GM23248 (cell line): ENCODE results near the gene CLSTN2. TPM values are rescaled to one million over a fixed set of nuclear protein-coding genes. Genes with fewer than 3 reads are reported as not detected.

ENCODE experiments used
- DNase-seq: peaks from one replicate; pipeline ENCODE4 v3.0.0-alpha.2; 2015
- H2AFZ ChIP-seq: fragments of 200-600 bp; sonication (generic); 2 replicates; pipeline ENCODE4 v1.6.1; 2016; ENCODE audit warnings: antibody characterized with exemption
- H3F3A ChIP-seq: fragments of 200-600 bp; sonication (generic); 2 replicates; pipeline ENCODE4 v1.6.1; 2016; ENCODE audit warnings: mild to moderate bottlenecking, antibody characterized with exemption, mixed run types; ENCODE audit not compliant: insufficient read depth
- H3K27ac ChIP-seq: fragments of 200-600 bp; sonication (generic); 2 replicates; pipeline ENCODE4 v1.5.1; 2016; ENCODE audit warnings: mild to moderate bottlenecking
- H3K27me3 ChIP-seq: fragments of 200-600 bp; sonication (generic); replicated peaks from 2 replicates; pipeline ENCODE4 v1.6.1; 2016; ENCODE audit warnings: mild to moderate bottlenecking; ENCODE audit not compliant: insufficient read depth
- H3K36me3 ChIP-seq: fragments of 200-600 bp; sonication (generic); 2 replicates; pipeline ENCODE4 v1.6.1; 2016; ENCODE audit warnings: low read depth, mild to moderate bottlenecking
- H3K4me1 ChIP-seq: fragments of 200-600 bp; sonication (generic); 2 replicates; pipeline ENCODE4 v1.6.1; 2016; ENCODE audit warnings: mild to moderate bottlenecking; ENCODE audit not compliant: insufficient read depth
- H3K4me2 ChIP-seq: fragments of 200-600 bp; sonication (generic); one replicate; pipeline ENCODE4 v1.6.1; 2016; ENCODE audit warnings: mild to moderate bottlenecking; ENCODE audit not compliant: unreplicated experiment
- H3K4me3 ChIP-seq: fragments of 200-600 bp; sonication (generic); 2 replicates; pipeline ENCODE4 v1.5.1; 2016; ENCODE audit warnings: mild to moderate bottlenecking
- H3K79me2 ChIP-seq: fragments of 200-600 bp; sonication (generic); 2 replicates; pipeline ENCODE4 v1.6.1; 2016; ENCODE audit warnings: mild to moderate bottlenecking; ENCODE audit not compliant: insufficient read depth
- H3K9ac ChIP-seq: fragments of 200-600 bp; sonication (generic); 2 replicates; pipeline ENCODE4 v1.6.1; 2016; ENCODE audit warnings: mild to moderate bottlenecking
- H3K9me2 ChIP-seq: fragments of 200-600 bp; sonication (generic); 2 replicates; pipeline ENCODE4 v1.6.1; 2016; ENCODE audit warnings: mixed run types, mild to moderate bottlenecking, moderate library complexity; ENCODE audit not compliant: insufficient read depth
- H3K9me3 ChIP-seq: fragments of 200-600 bp; sonication (generic); one replicate; pipeline ENCODE4 v1.6.1; 2017; ENCODE audit warnings: low read depth
- H4K20me1 ChIP-seq: fragments of 200-600 bp; sonication (generic); 2 replicates; pipeline ENCODE4 v1.6.0; 2016; ENCODE audit not compliant: insufficient read depth
- EZH2 ChIP-seq: fragments of 200-600 bp; sonication (generic); IDR thresholded peaks from 2 replicates; pipeline ENCODE4 v1.6.1; 2018; ENCODE audit warnings: antibody characterized with exemption, mild to moderate bottlenecking; ENCODE audit not compliant: insufficient read depth, poor library complexity, severe bottlenecking
- EZH2phosphoT487 ChIP-seq: fragments of 200-600 bp; sonication (generic); IDR thresholded peaks from 2 replicates; pipeline ENCODE4 v1.6.1; 2018; ENCODE audit warnings: antibody characterized with exemption, moderate library complexity, mild to moderate bottlenecking, low read depth; ENCODE audit not compliant: insufficient read depth
- WGBS, 2 experiments: methylation state at CpG; one replicate each; pipeline ENCODE4 v1.1.6; 2015 to 2017; ENCODE audit warnings: low lambda C conversion rate in 2 of 2, low coverage in 1 of 2; ENCODE audit errors: missing lambda C conversion rate in 2 of 2; 5-methylcytosine and 5-hydroxymethylcytosine counted together
- in situ Hi-C: fragments of 300-500 bp; cut with MboI; formaldehyde crosslinking; loops from 2 replicates; pipeline ENCODE4 v1.15.0; 2020
- polyA plus RNA-seq: library from polyadenylated mRNA; unstranded; fragments of >200 nt; fragmentation: Nextera tagmentation; extraction: Ambion mirVana; gene quantifications from 2 replicates; pipeline ENCODE4 v1.2.1, GENCODE V29; 2016
- total RNA-seq: library from RNA; depleted of rRNA; stranded (reverse); fragments of >200 nt; shearing (Covaris generic); gene quantifications from 2 replicates; pipeline ENCODE4 v1.2.3, GENCODE V29; 2014

Gene CLSTN2
- total and polyA plus RNA-seq, 2 experiments from 2014 or later: not detected

DNA sequence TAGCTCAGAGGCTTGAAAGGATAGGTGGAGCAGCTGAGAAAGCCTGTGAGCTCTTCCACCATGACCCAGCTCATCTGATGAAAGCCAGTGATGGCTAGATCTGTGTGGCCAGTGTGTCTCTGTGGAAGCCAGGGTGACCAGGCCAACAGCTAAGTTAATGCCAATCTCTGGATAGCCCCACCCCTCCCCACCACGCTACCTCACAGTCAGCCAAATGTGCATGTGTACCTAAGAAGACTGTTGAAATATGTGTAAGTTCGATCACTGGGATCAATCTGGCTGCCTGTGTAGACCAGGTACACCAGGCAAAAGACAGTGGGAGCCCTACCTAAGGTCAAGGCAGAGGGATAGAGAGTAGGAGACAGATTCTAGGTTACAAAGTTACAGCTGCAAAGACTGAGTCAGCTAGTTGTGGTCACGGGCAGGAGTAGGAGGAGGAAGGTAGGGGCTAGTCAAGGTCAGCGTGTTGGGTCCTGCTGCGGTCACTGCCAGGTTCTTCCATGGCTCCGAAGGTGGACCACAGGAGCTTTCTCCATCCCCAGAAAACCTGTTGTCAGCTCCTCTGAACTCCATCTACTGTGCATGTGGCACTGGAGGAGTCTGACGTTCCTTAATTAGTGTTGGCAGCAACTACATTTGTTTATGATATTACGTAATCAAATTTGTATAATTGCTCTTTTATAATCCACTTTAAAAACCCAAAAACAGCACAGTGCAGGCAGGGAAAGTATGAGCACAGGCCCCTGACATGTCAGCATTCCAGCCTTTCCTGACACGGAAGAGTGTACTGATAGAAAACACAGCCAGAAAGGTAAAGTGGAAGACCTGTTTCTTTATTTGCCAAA is 318.0 kb downstream of the CLSTN2 start:
- in situ Hi-C loops: no loop called here
- no peaks in the 10 kb centered on the region for H3F3A ChIP-seq
- no peaks in the 10 kb centered on the region for H3K79me2 ChIP-seq
- H3K9me3 ChIP-seq: no peaks in the 10 kb centered on the region
- H3K27ac ChIP-seq: no peak overlapping the region
- DNase-seq: no peak
- H3K27me3 ChIP-seq: peaks cover 15% of the 10 kb centered on the region; the same call in 1 of the 2 replicates
- 40 to 46% methylated on average over 9 of the region's 9 CpGs for WGBS, 2 experiments
- H3K9me2 ChIP-seq: no peaks in the 10 kb centered on the region
- no peaks in the 10 kb centered on the region for H3K36me3 ChIP-seq
- no peak overlapping the region for H2AFZ ChIP-seq
- TF ChIP-seq EZH2phosphoT487 (no peak), EZH2 (no peak)
- H3K4me3 ChIP-seq: no peak overlapping the region
- H3K4me2 ChIP-seq: no peak overlapping the region
- H3K4me1 ChIP-seq: no peaks in the 10 kb centered on the region
- H3K9ac ChIP-seq: no peak overlapping the region
- H4K20me1 ChIP-seq: no peaks in the 10 kb centered on the region

GRCh38 chr3:140258222-140258724 is 323.3 kb downstream of the CLSTN2 start:
- Histone ChIP-seq H3F3A (no peaks in the 10 kb centered on the region), H4K20me1 (no peaks in the 10 kb centered on the region), H3K4me3 (no peak overlapping the region), H3K27ac (no peak overlapping the region), H3K9me3 (no peaks in the 10 kb centered on the region), H3K36me3 (no peaks in the 10 kb centered on the region), H3K4me2 (no peak overlapping the region), H3K4me1 (no peaks in the 10 kb centered on the region), H3K9me2 (no peaks in the 10 kb centered on the region), H3K27me3 (no peaks in the 10 kb centered on the region), H3K79me2 (no peaks in the 10 kb centered on the region), H2AFZ (no peak overlapping the region), H3K9ac (no peak overlapping the region)
- WGBS, 2 experiments: 47 to 50% methylated on average over 4 of the region's 4 CpGs
- no peak for DNase-seq
- TF ChIP-seq EZH2phosphoT487: no peak
- no peak for TF ChIP-seq EZH2
- in situ Hi-C loops: no loop called here

DNA sequence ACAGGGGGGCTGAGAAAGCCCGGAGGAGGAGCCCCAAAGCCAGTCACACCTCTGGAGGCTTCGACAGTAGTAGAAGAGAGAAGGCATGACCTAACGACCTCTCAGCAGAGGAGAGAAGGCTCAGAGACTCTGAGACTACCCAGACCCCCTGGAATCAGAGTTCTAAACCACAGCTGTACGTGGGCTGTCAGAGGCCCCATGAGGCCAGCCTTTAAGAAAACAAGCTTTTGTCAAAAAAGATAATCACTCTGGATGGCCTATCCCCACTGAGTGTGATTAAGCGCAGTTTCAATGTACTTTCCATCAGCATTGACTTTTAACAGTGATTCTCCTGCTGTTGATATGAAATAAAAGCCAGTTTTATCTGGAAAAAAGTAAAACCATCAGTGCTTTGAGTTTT is 330.3 kb downstream of the CLSTN2 start:
- in situ Hi-C loops: no loop called here

GRCh38 chr3:140268103-140268502 is 333.1 kb downstream of the CLSTN2 start:
- WGBS, 2 experiments: 67 to 74% methylated on average over 3 of the region's 3 CpGs
- H3K9me2 ChIP-seq: no peaks in the 10 kb centered on the region
- H3K4me2 ChIP-seq: no peak overlapping the region
- in situ Hi-C loops: no loop called here
- no peak for TF ChIP-seq EZH2phosphoT487
- TF ChIP-seq EZH2: no peak
- no peak overlapping the region for H3K27ac ChIP-seq
- peaks cover 6% of the 10 kb centered on the region for H3K27me3 ChIP-seq
- no peak overlapping the region for H3K9ac ChIP-seq
- DNase-seq: no peak
- no peaks in the 10 kb centered on the region for H4K20me1 ChIP-seq
- H2AFZ ChIP-seq: no peak overlapping the region
- no peaks in the 10 kb centered on the region for H3K9me3 ChIP-seq
- H3K4me1 ChIP-seq: peaks cover under 1% of the 10 kb centered on the region; the same call in 1 of the 2 replicates
- no peaks in the 10 kb centered on the region for H3K36me3 ChIP-seq
- no peak overlapping the region for H3K4me3 ChIP-seq
- no peaks in the 10 kb centered on the region for H3K79me2 ChIP-seq
- H3F3A ChIP-seq: no peaks in the 10 kb centered on the region

More for the DNA sequence above, 330.3 kb downstream of the CLSTN2 start:
- TF ChIP-seq EZH2 (no peak), EZH2phosphoT487 (no peak)
- H3K9me2 ChIP-seq: no peaks in the 10 kb centered on the region
- peaks cover 6% of the 10 kb centered on the region for H3K27me3 ChIP-seq
- no peak overlapping the region for H2AFZ ChIP-seq
- H3K4me2 ChIP-seq: no peak overlapping the region
- H3K9ac ChIP-seq: no peak overlapping the region
- H3K36me3 ChIP-seq: no peaks in the 10 kb centered on the region
- no peak for DNase-seq
- H3K9me3 ChIP-seq: no peaks in the 10 kb centered on the region
- no peak overlapping the region for H3K4me3 ChIP-seq
- no peaks in the 10 kb centered on the region for H4K20me1 ChIP-seq
- H3K4me1 ChIP-seq: no peaks in the 10 kb centered on the region
- no peaks in the 10 kb centered on the region for H3K79me2 ChIP-seq
- no peaks in the 10 kb centered on the region for H3F3A ChIP-seq
- 45 to 49% methylated on average over 4 to 5 of the region's 5 CpGs for WGBS, 2 experiments
- H3K27ac ChIP-seq: no peak overlapping the region
